Trophoblast cell (in vitro differentiated cells and primary cell): Measurements from ENCODE around the gene ARHGAP42.

Experiments
- DNase-seq, 2 donors: peaks; one replicate each; pipeline ENCODE4 v3.0.0-alpha.2; 2016
- H2AFZ ChIP-seq: 2 replicates; pipeline ENCODE4 v1.6.1; 2013; ENCODE audit warnings: low read length, moderate library complexity, mild to moderate bottlenecking; ENCODE audit not compliant: insufficient read depth, poor library complexity
- H2AK5ac ChIP-seq: 2 replicates; pipeline ENCODE4 v1.6.1; 2013; ENCODE audit warnings: mild to moderate bottlenecking, low read length
- H2BK120ac ChIP-seq: 2 replicates; pipeline ENCODE4 v1.6.1; 2013; ENCODE audit warnings: low read length, mild to moderate bottlenecking, moderate library complexity; ENCODE audit not compliant: insufficient read depth, poor library complexity
- H2BK12ac ChIP-seq: 2 replicates; pipeline ENCODE4 v1.6.1; 2013; ENCODE audit warnings: mild to moderate bottlenecking, low read length, moderate library complexity
- H2BK5ac ChIP-seq: 2 replicates; pipeline ENCODE4 v1.6.1; 2013; ENCODE audit warnings: low read length, low read depth, moderate library complexity, mild to moderate bottlenecking; ENCODE audit not compliant: poor library complexity
- H3K14ac ChIP-seq: 2 replicates; pipeline ENCODE4 v1.6.1; 2013; ENCODE audit warnings: mild to moderate bottlenecking, low read length
- H3K18ac ChIP-seq: 2 replicates; pipeline ENCODE4 v1.6.1; 2013; ENCODE audit warnings: mild to moderate bottlenecking, low read length
- H3K23ac ChIP-seq: 2 replicates; pipeline ENCODE4 v1.6.1; 2013; ENCODE audit warnings: low read length
- H3K27ac ChIP-seq: 2 replicates; pipeline ENCODE4 v1.5.1; 2013; ENCODE audit warnings: low read depth, mild to moderate bottlenecking, inconsistent platforms, low read length, moderate library complexity
- H3K27me3 ChIP-seq: 2 replicates; pipeline ENCODE4 v1.6.1; 2013; ENCODE audit warnings: inconsistent platforms, mild to moderate bottlenecking, low read length, moderate library complexity; ENCODE audit not compliant: insufficient read depth
- H3K36me3 ChIP-seq, 2 experiments: 1 replicate in 1 of 2; 2 replicates in 1 of 2; pipeline ENCODE4 v1.6.1; 2013; ENCODE audit warnings: low read length in 2 of 2, mild to moderate bottlenecking in 2 of 2, moderate library complexity in 1 of 2; ENCODE audit not compliant: insufficient read depth in 2 of 2, control insufficient read depth in 1 of 2
- H3K4ac ChIP-seq: 2 replicates; pipeline ENCODE4 v1.6.1; 2013; ENCODE audit warnings: low read depth, mild to moderate bottlenecking, low read length, moderate library complexity
- H3K4me1 ChIP-seq, 2 experiments: 1 replicate in 1 of 2; 2 replicates in 1 of 2; pipeline ENCODE4 v1.6.1; 2013; ENCODE audit warnings: low read length in 2 of 2, mild to moderate bottlenecking in 2 of 2, moderate library complexity in 1 of 2; ENCODE audit not compliant: insufficient read depth in 2 of 2, control insufficient read depth in 1 of 2
- H3K4me2 ChIP-seq: 2 replicates; pipeline ENCODE4 v1.6.1; 2013; ENCODE audit warnings: inconsistent platforms, mild to moderate bottlenecking, low read length, moderate library complexity
- H3K4me3 ChIP-seq: 2 replicates; pipeline ENCODE4 v1.5.1; 2013; ENCODE audit warnings: mild to moderate bottlenecking, low read depth, low read length, inconsistent platforms
- H3K79me1 ChIP-seq: one replicate; pipeline ENCODE4 v1.6.1; 2013; ENCODE audit warnings: low read length
- H3K79me2 ChIP-seq: 2 replicates; pipeline ENCODE4 v1.6.1; 2013; ENCODE audit warnings: low read length, mild to moderate bottlenecking; ENCODE audit not compliant: control insufficient read depth, insufficient read depth, poor library complexity
- H3K9ac ChIP-seq: 2 replicates; pipeline ENCODE4 v1.6.1; 2013; ENCODE audit warnings: mild to moderate bottlenecking, low read length
- H3K9me3 ChIP-seq: 2 replicates; pipeline ENCODE4 v1.6.1; 2013; ENCODE audit warnings: low read depth, mild to moderate bottlenecking, control low read depth, inconsistent platforms, low read length; ENCODE audit not compliant: insufficient read depth
- H4K12ac ChIP-seq: 2 replicates; pipeline ENCODE4 v1.6.1; 2013; ENCODE audit warnings: low read depth, mild to moderate bottlenecking, low read length, moderate library complexity
- H4K8ac ChIP-seq: 2 replicates; pipeline ENCODE4 v1.6.1; 2013; ENCODE audit warnings: low read depth, mild to moderate bottlenecking, low read length, moderate library complexity
- H4K91ac ChIP-seq: one replicate; pipeline ENCODE4 v1.6.1; 2013; ENCODE audit warnings: low read depth, mild to moderate bottlenecking, low read length, moderate library complexity
- WGBS: extraction: QIAGEN DNeasy Blood & Tissue Kit; methylation state at CpG from one replicate; pipeline ENCODE4 v1.1.7; 2013; ENCODE audit warnings: missing lambda C conversion rate; ENCODE audit not compliant: insufficient read length, insufficient coverage; ENCODE audit errors: extremely low coverage; 5-methylcytosine and 5-hydroxymethylcytosine counted together

ARHGAP42 gene

GRCh38 chr11:100673063-100673462 lies 14.0 kb upstream of the ARHGAP42 start:
- no peak overlapping the region for H3K14ac ChIP-seq
- no peak overlapping the region for H2BK5ac ChIP-seq
- no peaks in the 10 kb centered on the region for H3K36me3 ChIP-seq
- H3K9me3 ChIP-seq = no peaks in the 10 kb centered on the region
- no peak overlapping the region for H4K8ac ChIP-seq
- H4K12ac ChIP-seq = no peak overlapping the region
- H3K4ac ChIP-seq = no peak overlapping the region
- H3K79me2 ChIP-seq = no peaks in the 10 kb centered on the region
- H4K91ac ChIP-seq = no peak overlapping the region
- peaks cover 0 to 2% of the 10 kb centered on the region in 2 experiments for H3K4me1 ChIP-seq
- no peak overlapping the region for H3K4me3 ChIP-seq
- H3K9ac ChIP-seq = no peak overlapping the region
- no peak overlapping the region for H3K27ac ChIP-seq
- H2BK120ac ChIP-seq = no peak overlapping the region
- no peak overlapping the region for H3K18ac ChIP-seq
- no CpG with 5 or more reads among the region's 1 CpG for WGBS
- H2AK5ac ChIP-seq = no peak overlapping the region
- no peak overlapping the region for H3K23ac ChIP-seq
- no peak for DNase-seq
- no peak overlapping the region for H2AFZ ChIP-seq
- H2BK12ac ChIP-seq = no peak overlapping the region
- H3K4me2 ChIP-seq = no peak overlapping the region
- H3K27me3 ChIP-seq = no peaks in the 10 kb centered on the region
- peaks cover 8% of the 10 kb centered on the region for H3K79me1 ChIP-seq

DNA sequence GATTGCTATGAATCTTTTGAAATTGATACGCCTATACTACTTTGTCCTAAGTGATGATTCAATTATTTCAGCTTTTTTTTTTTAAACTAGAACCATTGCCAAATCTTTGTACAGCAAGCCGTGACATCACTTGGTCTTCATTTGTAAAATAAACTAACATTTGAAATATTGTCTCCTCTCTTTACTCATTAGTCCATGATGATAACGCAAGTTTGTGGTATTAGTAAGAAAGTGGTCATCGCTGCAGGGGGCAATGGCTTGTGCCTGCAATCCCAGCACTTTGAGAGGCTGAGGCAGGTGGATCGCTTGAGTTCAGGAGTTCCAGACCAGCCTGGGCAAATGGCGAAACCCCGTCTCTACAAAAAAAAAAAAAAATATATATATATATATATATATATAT lies 12.9 kb upstream of the ARHGAP42 start:
- H3K27ac ChIP-seq = no peak overlapping the region
- H3K27me3 ChIP-seq = no peaks in the 10 kb centered on the region
- no peak overlapping the region for H3K4me3 ChIP-seq
- H3K18ac ChIP-seq = no peak overlapping the region
- no peak overlapping the region for H2BK5ac ChIP-seq
- H4K12ac ChIP-seq = no peak overlapping the region
- WGBS = no CpG with 5 or more reads among the region's 7 CpGs
- no peak overlapping the region for H3K4ac ChIP-seq
- no peak overlapping the region for H3K4me2 ChIP-seq
- H3K23ac ChIP-seq = no peak overlapping the region
- no peak overlapping the region for H2AFZ ChIP-seq
- peaks cover 0 to 2% of the 10 kb centered on the region in 2 experiments for H3K4me1 ChIP-seq
- peaks cover 8% of the 10 kb centered on the region for H3K79me1 ChIP-seq
- no peak overlapping the region for H2AK5ac ChIP-seq
- H3K14ac ChIP-seq = no peak overlapping the region
- H4K8ac ChIP-seq = no peak overlapping the region
- H3K36me3 ChIP-seq = no peaks in the 10 kb centered on the region
- no peak overlapping the region for H2BK120ac ChIP-seq
- no peak overlapping the region for H4K91ac ChIP-seq
- no peak overlapping the region for H3K9ac ChIP-seq
- no peak overlapping the region for H2BK12ac ChIP-seq
- H3K9me3 ChIP-seq = no peaks in the 10 kb centered on the region
- DNase-seq = no peak
- H3K79me2 ChIP-seq = no peaks in the 10 kb centered on the region

DNA sequence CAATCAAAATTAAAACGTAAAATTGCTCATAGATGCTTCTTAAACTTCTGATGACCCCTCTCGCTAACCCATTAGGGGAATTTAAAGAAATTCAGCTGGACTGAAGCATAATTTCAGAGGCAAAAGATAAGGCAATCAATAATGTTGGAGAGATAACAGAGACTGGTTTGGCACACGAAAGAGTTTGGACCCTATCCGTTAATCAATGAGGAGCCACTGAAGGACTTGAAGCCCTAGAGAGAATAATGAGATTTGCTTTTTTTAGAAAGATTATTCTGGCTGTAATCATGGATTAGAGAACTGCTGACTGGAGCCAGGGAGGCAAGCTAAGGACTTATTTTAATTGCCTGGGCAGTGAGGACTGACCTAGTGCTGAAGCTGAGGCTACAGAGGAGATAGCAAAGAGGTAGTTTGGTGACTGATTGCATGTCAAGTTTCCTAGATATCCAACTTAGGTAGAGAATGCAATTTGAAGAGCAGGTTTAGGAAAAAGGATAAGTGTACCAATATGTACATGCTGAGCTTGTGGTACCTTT lies 11.9 kb upstream of the ARHGAP42 start:
- Histone ChIP-seq H4K91ac (no peak overlapping the region), H4K12ac (no peak overlapping the region), H2AK5ac (no peak overlapping the region), H3K9ac (no peak overlapping the region), H3K79me2 (no peaks in the 10 kb centered on the region), H3K14ac (no peak overlapping the region), H3K18ac (no peak overlapping the region), H3K4me2 (no peak overlapping the region), H3K27ac (no peak overlapping the region), H3K4ac (no peak overlapping the region), H3K36me3 (no peaks in the 10 kb centered on the region), H2BK5ac (no peak overlapping the region), H3K79me1 (peaks cover 8% of the 10 kb centered on the region), H3K9me3 (no peaks in the 10 kb centered on the region), H3K27me3 (no peaks in the 10 kb centered on the region), H2BK12ac (no peak overlapping the region), H2AFZ (no peak overlapping the region), H3K4me3 (no peak overlapping the region), H3K4me1 (no peaks in the 10 kb centered on the region), H3K23ac (no peak overlapping the region), H2BK120ac (no peak overlapping the region), H4K8ac (no peak overlapping the region)
- WGBS = 100% methylated on average over 2 of the region's 4 CpGs
- no peak for DNase-seq

GRCh38 chr11:100676901-100677300 lies 10.2 kb upstream of the ARHGAP42 start:
- Histone ChIP-seq H4K8ac (no peak overlapping the region), H3K36me3 (no peaks in the 10 kb centered on the region), H2BK5ac (no peak overlapping the region), H3K27me3 (no peaks in the 10 kb centered on the region), H3K18ac (no peak overlapping the region), H3K23ac (no peak overlapping the region), H3K4ac (no peak overlapping the region), H4K91ac (no peak overlapping the region), H3K79me2 (no peaks in the 10 kb centered on the region), H3K27ac (no peak overlapping the region), H2AK5ac (no peak overlapping the region), H3K4me3 (no peak overlapping the region), H3K9me3 (no peaks in the 10 kb centered on the region), H3K14ac (no peak overlapping the region), H3K79me1 (peaks cover 6% of the 10 kb centered on the region), H2BK12ac (no peak overlapping the region), H3K4me2 (no peak overlapping the region), H2BK120ac (no peak overlapping the region), H2AFZ (no peak overlapping the region), H4K12ac (no peak overlapping the region), H3K9ac (no peak overlapping the region), H3K4me1 (no peaks in the 10 kb centered on the region)
- WGBS = no CpG with 5 or more reads among the region's 4 CpGs
- peak; percentile 87 for DNase-seq
